Liver (tissue), 9 donors: ENCODE results near the gene HOXB4. TPM values are rescaled to one million over a fixed set of nuclear protein-coding genes. Genes with fewer than 3 reads are reported as not detected.

Experiments
- DNase-seq: peaks from one replicate; pipeline ENCODE4 v3.0.0-alpha.2; 2017; ENCODE audit warnings: low spot score
- H3K27ac ChIP-seq, 2 donors: one replicate each; pipeline ENCODE4 v1.7.0; 2013; ENCODE audit warnings: inconsistent platforms in 2 of 2, low read length in 2 of 2, control low read depth in 1 of 2, low read depth in 1 of 2, mild to moderate bottlenecking in 1 of 2
- H3K27me3 ChIP-seq, 4 donors: one replicate each; pipeline versions ENCODE4 v1.6.1 to v1.7.0; 2013; ENCODE audit warnings: low read length in 3 of 4, inconsistent platforms in 1 of 4, mild to moderate bottlenecking in 1 of 4, moderate library complexity in 1 of 4; ENCODE audit not compliant: control insufficient read depth in 4 of 4, insufficient read depth in 4 of 4
- H3K36me3 ChIP-seq, 4 donors: one replicate each; pipeline versions ENCODE4 v1.6.1 to v1.7.0; 2013; ENCODE audit warnings: low read length in 3 of 4, mild to moderate bottlenecking in 3 of 4, low read depth in 1 of 4, moderate library complexity in 1 of 4; ENCODE audit not compliant: control insufficient read depth in 4 of 4, insufficient read depth in 3 of 4
- H3K4me1 ChIP-seq, 4 donors: one replicate each; pipeline versions ENCODE4 v1.6.1 to v1.7.0; 2013; ENCODE audit warnings: low read length in 3 of 4, mild to moderate bottlenecking in 3 of 4, moderate library complexity in 1 of 4; ENCODE audit not compliant: control insufficient read depth in 4 of 4, insufficient read depth in 4 of 4
- H3K4me3 ChIP-seq, 3 donors: one replicate each; pipeline versions ENCODE4 v1.6.1 to v1.7.0; 2013; ENCODE audit warnings: low read length in 3 of 3, control low read depth in 1 of 3, low read depth in 1 of 3, mild to moderate bottlenecking in 1 of 3
- H3K9ac ChIP-seq, 2 donors: one replicate each; pipeline ENCODE4 v1.7.0; 2013; ENCODE audit warnings: low read length in 2 of 2, mild to moderate bottlenecking in 2 of 2, moderate library complexity in 2 of 2, control low read depth in 1 of 2, low read depth in 1 of 2
- H3K9me3 ChIP-seq, 4 donors: one replicate each; pipeline versions ENCODE4 v1.6.1 to v1.7.0; 2013; ENCODE audit warnings: low read length in 3 of 4; ENCODE audit not compliant: control insufficient read depth in 4 of 4
- EGR1 ChIP-seq, 2 donors: IDR thresholded peaks; 2 replicates each; pipeline ENCODE4 v1.6.1; 2016 to 2018; ENCODE audit warnings: antibody characterized with exemption in 2 of 2, low read depth in 2 of 2
- FOXA1 ChIP-seq: IDR thresholded peaks from 2 replicates; pipeline ENCODE4 v1.6.1; 2016; ENCODE audit warnings: antibody characterized with exemption
- FOXA2 ChIP-seq: IDR thresholded peaks from 2 replicates; pipeline ENCODE4 v1.6.1; 2016; ENCODE audit warnings: antibody characterized with exemption
- GABPA ChIP-seq, 2 donors: IDR thresholded peaks in 1 of 2; conservative IDR thresholded peaks in 1 of 2; 2 replicates each; pipeline ENCODE4 v1.6.1; 2016; ENCODE audit warnings: antibody characterized with exemption in 2 of 2, mild to moderate bottlenecking in 1 of 2, moderate library complexity in 1 of 2
- HNF4A ChIP-seq, 2 donors: conservative IDR thresholded peaks; 2 replicates each; pipeline ENCODE4 v1.6.1; 2016; ENCODE audit warnings: antibody characterized with exemption in 2 of 2, mild to moderate bottlenecking in 2 of 2
- HNF4G ChIP-seq: IDR thresholded peaks from 2 replicates; pipeline ENCODE4 v1.6.1; 2016; ENCODE audit warnings: antibody characterized with exemption
- JUND ChIP-seq, 2 donors: IDR thresholded peaks; 2 replicates each; pipeline ENCODE4 v1.6.1; 2016; ENCODE audit warnings: antibody characterized with exemption in 2 of 2
- RAD21 ChIP-seq, 2 donors: IDR thresholded peaks; 2 replicates each; pipeline ENCODE4 v1.6.1; 2016; ENCODE audit warnings: antibody characterized with exemption in 2 of 2, mild to moderate bottlenecking in 2 of 2
- RXRA ChIP-seq, 2 donors: IDR thresholded peaks; 2 replicates each; pipeline ENCODE4 v1.6.1; 2017 to 2018; ENCODE audit warnings: antibody characterized with exemption in 2 of 2, mild to moderate bottlenecking in 1 of 2
- SP1 ChIP-seq: IDR thresholded peaks from 2 replicates; pipeline ENCODE4 v1.6.1; 2018; ENCODE audit warnings: antibody characterized with exemption, mild to moderate bottlenecking
- TAF1 ChIP-seq: conservative IDR thresholded peaks from 2 replicates; pipeline ENCODE4 v1.6.1; 2016; ENCODE audit warnings: antibody characterized with exemption, mild to moderate bottlenecking
- YY1 ChIP-seq: IDR thresholded peaks from 2 replicates; pipeline ENCODE4 v1.6.1; 2016; ENCODE audit warnings: antibody characterized with exemption, mild to moderate bottlenecking
- WGBS: extraction: QIAGEN DNeasy Blood & Tissue Kit; methylation state at CpG from one replicate; pipeline ENCODE4 v1.1.7; 2013; 5-methylcytosine and 5-hydroxymethylcytosine counted together
- polyA plus RNA-seq, 2 donors: library from polyadenylated mRNA; stranded (reverse) in 1 of 2; unstranded in 1 of 2; fragments of 200-250 nt in 1 of 2; fragments of >200 nt in 1 of 2; fragmentation: Nextera tagmentation in 1 of 2; extraction: Ambion mirVana in 1 of 2; gene quantifications; one replicate each; pipeline versions ENCODE4 v1.2.1 to v1.2.3, GENCODE V29; 2013 to 2015
- total RNA-seq, 2 donors: library from RNA; depleted of rRNA; stranded (reverse); fragments of >200 nt; gene quantifications; one replicate each; pipeline ENCODE4 v1.2.3, GENCODE V29; 2014
- TF ChIP-seq, protein P1 (sequence below): IDR thresholded peaks from 2 replicates; pipeline ENCODE4 v1.6.1; 2016; ENCODE audit warnings: antibody characterized with exemption
- TF ChIP-seq, protein P2 (sequence below): IDR thresholded peaks from 2 replicates; pipeline ENCODE4 v1.6.1; 2016; ENCODE audit warnings: antibody characterized with exemption, mild to moderate bottlenecking
- TF ChIP-seq, protein P3 (sequence below): IDR thresholded peaks from 2 replicates; pipeline ENCODE4 v1.6.1; 2016; ENCODE audit warnings: antibody characterized with exemption
- donor health status: healthy.
- donor health status: healthy.
- donor health status: healthy.
- donor health status: healthy.
- donor health status: healthy.

Gene HOXB4
- total and polyA plus RNA-seq, 4 donors: 0.19 to 0.75 (median 0.50) TPM

DNA sequence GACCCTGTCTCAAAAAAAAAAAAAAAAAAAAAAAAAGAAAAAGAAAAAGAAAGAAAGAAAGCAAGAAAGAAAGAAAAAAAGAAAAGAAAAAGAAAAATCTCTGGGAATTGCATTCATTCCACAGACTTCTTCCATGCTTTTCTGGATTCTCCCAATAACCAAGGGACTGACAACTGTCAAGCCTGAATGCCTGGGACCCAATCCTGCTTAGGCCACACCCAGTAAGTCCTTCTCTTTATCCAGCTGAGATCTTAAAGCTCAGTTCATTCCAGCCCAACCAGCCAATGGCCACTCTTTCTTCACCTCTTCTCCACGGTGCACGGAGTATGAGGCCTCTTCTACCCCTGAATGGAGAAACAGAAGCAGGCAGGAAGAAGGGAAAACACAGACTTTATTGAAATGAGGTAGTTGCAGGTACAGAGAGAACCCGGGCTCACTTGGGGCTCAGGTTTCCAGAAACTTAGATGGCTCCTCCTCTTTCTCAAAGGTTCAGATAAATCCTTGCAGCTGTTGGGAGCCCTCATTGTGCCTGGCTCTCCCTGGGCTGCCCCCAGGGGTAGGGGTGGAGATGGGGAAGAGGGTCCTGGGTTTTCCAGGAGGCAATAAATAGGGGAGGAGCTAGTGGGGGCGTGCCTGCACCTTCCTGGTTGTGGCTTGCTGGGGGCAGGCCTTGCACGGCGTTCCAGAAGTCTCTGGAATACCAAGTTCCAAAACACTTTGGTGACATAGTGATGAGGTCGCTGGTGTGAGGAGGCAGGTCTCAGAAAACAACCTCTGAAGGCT, 49.8 kb downstream of the HOXB4 start:
- Histone ChIP-seq H3K4me3 (no peak overlapping the region), H3K9ac (no peak overlapping the region), H3K27me3 (peaks cover 0 to 17% (median 4%) of the 10 kb centered on the region in 4 donors), H3K9me3 (no peaks in the 10 kb centered on the region), H3K4me1 (no peaks in the 10 kb centered on the region), H3K36me3 (no peaks in the 10 kb centered on the region), H3K27ac (no peak overlapping the region)
- DNase-seq: no peak
- WGBS: 55% methylated on average over 7 of the region's 7 CpGs
- TF ChIP-seq, protein P1, sequence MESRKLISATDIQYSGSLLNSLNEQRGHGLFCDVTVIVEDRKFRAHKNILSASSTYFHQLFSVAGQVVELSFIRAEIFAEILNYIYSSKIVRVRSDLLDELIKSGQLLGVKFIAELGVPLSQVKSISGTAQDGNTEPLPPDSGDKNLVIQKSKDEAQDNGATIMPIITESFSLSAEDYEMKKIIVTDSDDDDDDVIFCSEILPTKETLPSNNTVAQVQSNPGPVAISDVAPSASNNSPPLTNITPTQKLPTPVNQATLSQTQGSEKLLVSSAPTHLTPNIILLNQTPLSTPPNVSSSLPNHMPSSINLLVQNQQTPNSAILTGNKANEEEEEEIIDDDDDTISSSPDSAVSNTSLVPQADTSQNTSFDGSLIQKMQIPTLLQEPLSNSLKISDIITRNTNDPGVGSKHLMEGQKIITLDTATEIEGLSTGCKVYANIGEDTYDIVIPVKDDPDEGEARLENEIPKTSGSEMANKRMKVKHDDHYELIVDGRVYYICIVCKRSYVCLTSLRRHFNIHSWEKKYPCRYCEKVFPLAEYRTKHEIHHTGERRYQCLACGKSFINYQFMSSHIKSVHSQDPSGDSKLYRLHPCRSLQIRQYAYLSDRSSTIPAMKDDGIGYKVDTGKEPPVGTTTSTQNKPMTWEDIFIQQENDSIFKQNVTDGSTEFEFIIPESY: no peak
- TF ChIP-seq HNF4G: no peak
- TF ChIP-seq JUND (IDR thresholded peaks at IDR 0.05): no peak
- no peak for TF ChIP-seq RXRA (IDR thresholded peaks at IDR 0.05)
- no peak for TF ChIP-seq RAD21 (IDR thresholded peaks at IDR 0.05)
- no peak for TF ChIP-seq FOXA2
- TF ChIP-seq, protein P2, sequence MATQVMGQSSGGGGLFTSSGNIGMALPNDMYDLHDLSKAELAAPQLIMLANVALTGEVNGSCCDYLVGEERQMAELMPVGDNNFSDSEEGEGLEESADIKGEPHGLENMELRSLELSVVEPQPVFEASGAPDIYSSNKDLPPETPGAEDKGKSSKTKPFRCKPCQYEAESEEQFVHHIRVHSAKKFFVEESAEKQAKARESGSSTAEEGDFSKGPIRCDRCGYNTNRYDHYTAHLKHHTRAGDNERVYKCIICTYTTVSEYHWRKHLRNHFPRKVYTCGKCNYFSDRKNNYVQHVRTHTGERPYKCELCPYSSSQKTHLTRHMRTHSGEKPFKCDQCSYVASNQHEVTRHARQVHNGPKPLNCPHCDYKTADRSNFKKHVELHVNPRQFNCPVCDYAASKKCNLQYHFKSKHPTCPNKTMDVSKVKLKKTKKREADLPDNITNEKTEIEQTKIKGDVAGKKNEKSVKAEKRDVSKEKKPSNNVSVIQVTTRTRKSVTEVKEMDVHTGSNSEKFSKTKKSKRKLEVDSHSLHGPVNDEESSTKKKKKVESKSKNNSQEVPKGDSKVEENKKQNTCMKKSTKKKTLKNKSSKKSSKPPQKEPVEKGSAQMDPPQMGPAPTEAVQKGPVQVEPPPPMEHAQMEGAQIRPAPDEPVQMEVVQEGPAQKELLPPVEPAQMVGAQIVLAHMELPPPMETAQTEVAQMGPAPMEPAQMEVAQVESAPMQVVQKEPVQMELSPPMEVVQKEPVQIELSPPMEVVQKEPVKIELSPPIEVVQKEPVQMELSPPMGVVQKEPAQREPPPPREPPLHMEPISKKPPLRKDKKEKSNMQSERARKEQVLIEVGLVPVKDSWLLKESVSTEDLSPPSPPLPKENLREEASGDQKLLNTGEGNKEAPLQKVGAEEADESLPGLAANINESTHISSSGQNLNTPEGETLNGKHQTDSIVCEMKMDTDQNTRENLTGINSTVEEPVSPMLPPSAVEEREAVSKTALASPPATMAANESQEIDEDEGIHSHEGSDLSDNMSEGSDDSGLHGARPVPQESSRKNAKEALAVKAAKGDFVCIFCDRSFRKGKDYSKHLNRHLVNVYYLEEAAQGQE: no peak
- no peak for TF ChIP-seq HNF4A (conservative IDR thresholded peaks at IDR 0.05)
- no peak for TF ChIP-seq SP1
- TF ChIP-seq GABPA (IDR thresholded peaks at IDR 0.05 in 1 of 2, conservative IDR thresholded peaks at IDR 0.05 in 1 of 2): no peak
- no peak for TF ChIP-seq YY1
- no peak for TF ChIP-seq FOXA1
- TF ChIP-seq TAF1: no peak

DNA sequence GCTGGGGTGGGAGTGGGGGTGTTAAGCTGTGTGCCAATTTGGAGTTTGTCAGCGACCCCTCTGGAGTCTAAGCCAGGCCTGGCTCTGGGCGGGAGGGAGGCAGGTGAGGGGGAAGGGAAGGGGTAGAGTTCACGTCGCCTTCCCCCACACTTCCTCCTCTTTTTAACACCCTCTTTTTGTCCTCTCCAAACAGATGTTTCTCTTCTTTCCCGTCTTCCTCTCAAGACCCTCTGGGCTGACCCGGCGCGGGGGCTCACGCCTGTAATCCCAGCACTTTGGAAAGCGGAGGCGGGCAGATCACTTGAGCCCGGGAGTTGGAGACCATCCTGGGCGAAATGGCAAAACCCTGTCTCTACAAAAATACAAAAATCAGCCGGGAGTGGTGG, 50.6 kb downstream of the HOXB4 start:
- no peaks in the 10 kb centered on the region for H3K36me3 ChIP-seq
- no peak overlapping the region for H3K9ac ChIP-seq
- H3K4me3 ChIP-seq: no peak overlapping the region
- H3K27me3 ChIP-seq: peaks cover 0 to 22% (median 7%) of the 10 kb centered on the region in 4 donors
- WGBS: 36% methylated on average over 14 of the region's 14 CpGs
- no peak overlapping the region for H3K27ac ChIP-seq
- no peaks in the 10 kb centered on the region for H3K9me3 ChIP-seq
- TF ChIP-seq, protein P3, sequence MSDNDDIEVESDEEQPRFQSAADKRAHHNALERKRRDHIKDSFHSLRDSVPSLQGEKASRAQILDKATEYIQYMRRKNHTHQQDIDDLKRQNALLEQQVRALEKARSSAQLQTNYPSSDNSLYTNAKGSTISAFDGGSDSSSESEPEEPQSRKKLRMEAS: no peak
- no peak for TF ChIP-seq SP1
- no peak for TF ChIP-seq JUND (IDR thresholded peaks at IDR 0.05)
- no peak for TF ChIP-seq HNF4A (conservative IDR thresholded peaks at IDR 0.05)
- TF ChIP-seq, protein P1: no peak
- TF ChIP-seq FOXA2: no peak
- no peak for TF ChIP-seq RXRA (IDR thresholded peaks at IDR 0.05)
- TF ChIP-seq EGR1 (IDR thresholded peaks at IDR 0.05; ENCODE audit: low read depth in 2 of 2): no peak
- no peak for TF ChIP-seq RAD21 (IDR thresholded peaks at IDR 0.05)
- TF ChIP-seq TAF1: no peak
- DNase-seq: no peak
- H3K4me1 ChIP-seq: no peaks in the 10 kb centered on the region
